GM19463 (cell line): ENCODE data around the gene GABPB1.

Experiments
- ATAC-seq: cut with Tn5 transposase; IDR thresholded peaks from one replicate; pipeline ENCODE4 v1.9.1; 2021; ENCODE audit warnings: mild to moderate bottlenecking, moderate library complexity; ENCODE audit not compliant: unreplicated experiment

The GABPB1 gene

GRCh38 chr15:50244959-50245624 lies 109.9 kb downstream of the GABPB1 start:
- ATAC-seq: no peak

- no peak for ATAC-seq
These were observed 110.8 kb downstream of the GABPB1 start for GRCh38 chr15:50244153-50244552.

- no peak for ATAC-seq
These were observed 113.1 kb downstream of the GABPB1 start for GRCh38 chr15:50241684-50242450.

- no peak for ATAC-seq
These were observed 116.7 kb downstream of the GABPB1 start for GRCh38 chr15:50238255-50238654.

DNA sequence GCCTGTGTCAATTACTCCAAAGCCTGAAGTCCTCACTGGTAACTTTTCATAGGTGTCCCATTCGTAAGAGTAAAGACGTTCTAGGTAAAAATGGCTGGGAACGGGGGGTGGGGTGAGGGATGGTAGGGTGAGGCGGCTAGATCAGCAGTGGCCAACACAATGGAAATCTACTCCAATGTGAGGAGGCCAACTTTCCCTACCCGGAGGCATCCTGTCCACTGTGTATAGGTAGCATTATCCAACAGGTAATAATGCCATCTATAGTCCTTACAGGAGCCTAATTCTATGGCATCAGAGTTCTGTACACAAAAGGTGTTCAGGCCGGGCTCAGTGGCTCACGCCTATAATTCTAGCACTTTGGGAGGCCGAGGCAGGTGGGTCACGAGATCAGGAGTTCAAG lies 118.6 kb downstream of the GABPB1 start:
- no peak for ATAC-seq

DNA sequence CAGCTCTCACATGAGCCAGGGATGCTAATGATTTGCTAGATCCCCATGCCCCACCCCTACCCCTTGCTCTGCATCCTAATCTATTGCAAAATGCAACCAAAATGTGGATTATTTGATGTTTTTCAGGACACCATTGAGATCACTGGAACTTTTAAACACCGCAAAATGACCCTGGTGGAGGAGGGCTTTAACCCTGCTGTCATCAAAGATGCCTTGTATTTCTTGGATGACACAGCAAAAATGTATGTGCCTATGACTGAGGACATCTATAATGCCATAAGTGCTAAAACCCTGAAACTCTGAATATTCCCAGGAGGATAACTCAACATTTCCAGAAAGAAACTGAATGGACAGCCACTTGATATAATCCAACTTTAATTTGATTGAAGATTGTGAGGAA lies 119.2 kb downstream of the GABPB1 start:
- no peak for ATAC-seq

GRCh38 chr15:50234764-50235163 lies 120.2 kb downstream of the GABPB1 start:
- no peak for ATAC-seq

GRCh38 chr15:50233192-50233736 lies 121.7 kb downstream of the GABPB1 start:
- ATAC-seq: no peak

DNA sequence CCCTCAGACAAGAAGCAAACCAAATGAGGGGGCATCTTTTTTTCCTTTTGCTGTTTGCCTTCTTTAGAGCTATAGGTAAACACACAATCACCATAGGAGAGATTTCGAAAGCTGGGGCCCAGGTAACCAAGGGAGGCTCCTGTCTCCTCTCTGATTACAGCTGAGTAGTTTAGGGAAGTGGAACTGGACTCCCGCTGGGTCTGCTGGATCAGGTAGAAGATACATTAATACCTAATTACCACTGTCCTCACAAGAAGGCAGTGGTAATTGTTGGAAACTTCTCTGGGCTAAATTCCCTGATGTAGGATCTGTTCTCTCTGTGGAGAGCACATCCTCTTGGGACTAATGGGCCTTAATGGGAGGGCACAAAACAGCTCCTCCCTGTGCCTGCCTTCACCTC lies 122.2 kb downstream of the GABPB1 start:
- ATAC-seq: no peak

DNA sequence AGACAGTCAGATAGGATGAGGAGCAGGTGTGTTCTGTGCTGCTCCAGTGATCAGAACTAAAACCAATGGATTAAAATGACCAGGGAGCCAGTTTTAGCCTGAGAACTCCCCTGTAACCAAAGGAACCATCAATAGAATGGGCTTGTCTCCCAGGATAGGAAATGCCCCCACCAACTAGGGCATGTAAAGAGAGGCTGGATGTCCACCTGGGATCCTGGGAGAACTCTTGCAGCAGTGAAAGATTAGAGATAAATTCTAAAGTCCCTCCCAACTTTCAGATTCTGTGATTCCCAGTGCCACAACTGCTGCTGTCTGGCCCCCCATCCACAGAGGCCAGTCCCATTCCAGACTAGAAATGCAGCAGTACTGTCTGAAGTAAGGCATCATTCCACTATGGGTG lies 123.2 kb downstream of the GABPB1 start:
- ATAC-seq: no peak

- ATAC-seq: no peak
These were observed 125.7 kb downstream of the GABPB1 start for GRCh38 chr15:50229336-50229735.

- no peak for ATAC-seq
These were observed 126.1 kb downstream of the GABPB1 start for GRCh38 chr15:50228866-50229265.

DNA sequence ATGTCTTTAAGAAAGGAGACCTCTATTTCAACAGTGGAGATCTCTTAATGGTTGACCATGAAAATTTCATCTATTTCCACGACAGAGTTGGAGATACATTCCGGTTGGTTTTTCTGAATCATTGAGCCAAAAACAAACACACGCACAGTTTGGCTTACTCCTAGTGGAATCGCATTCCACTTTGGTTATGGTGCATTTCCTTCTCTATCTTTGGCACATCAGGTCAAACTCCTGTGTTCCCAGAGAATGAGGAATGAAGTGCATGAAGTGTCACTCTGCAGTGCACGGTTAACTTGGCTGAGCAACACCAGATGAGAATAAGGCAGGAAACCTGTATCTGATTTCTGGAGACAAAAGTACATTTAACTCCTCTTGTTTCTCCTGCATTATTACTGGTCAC lies 127.9 kb downstream of the GABPB1 start:
- no peak for ATAC-seq

DNA sequence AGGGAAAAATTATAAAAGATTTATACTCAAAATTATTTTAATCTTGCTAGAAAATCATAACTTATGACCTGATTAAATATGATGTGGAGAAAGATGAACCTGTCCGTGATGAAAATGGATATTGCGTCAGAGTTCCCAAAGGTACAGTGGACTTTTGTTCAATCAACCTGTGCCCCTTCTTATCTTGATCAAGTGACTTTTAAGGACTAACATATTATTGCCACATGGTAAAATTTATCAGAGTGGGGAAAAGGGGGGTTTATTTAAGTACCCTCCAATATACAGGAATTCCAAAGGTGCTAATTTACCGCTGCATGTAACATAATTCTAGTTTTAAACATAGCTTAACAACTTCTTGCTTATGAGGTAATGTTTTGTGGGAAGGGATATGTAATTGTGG lies 129.1 kb downstream of the GABPB1 start:
- no peak for ATAC-seq
